Epithelial cell of esophagus (primary cell): ENCODE results near the gene SSBP3.

ENCODE experiments used
- DNase-seq: peaks from one replicate; pipeline ENCODE4 v3.0.0; 2010; ENCODE audit warnings: low read depth
- H3K4me3 ChIP-seq: 2 replicates; pipeline ENCODE4 v1.5.1; 2011; ENCODE audit warnings: mild to moderate bottlenecking, low read length, control low read depth
- TF ChIP-seq, protein P1 (sequence below): IDR thresholded peaks from 2 replicates; pipeline ENCODE4 v1.5.1; 2011; ENCODE audit warnings: low read depth, mild to moderate bottlenecking, low read length, control low read depth, inconsistent platforms; ENCODE audit not compliant: insufficient read depth; ENCODE audit errors: missing control alignments

SSBP3 gene

DNA sequence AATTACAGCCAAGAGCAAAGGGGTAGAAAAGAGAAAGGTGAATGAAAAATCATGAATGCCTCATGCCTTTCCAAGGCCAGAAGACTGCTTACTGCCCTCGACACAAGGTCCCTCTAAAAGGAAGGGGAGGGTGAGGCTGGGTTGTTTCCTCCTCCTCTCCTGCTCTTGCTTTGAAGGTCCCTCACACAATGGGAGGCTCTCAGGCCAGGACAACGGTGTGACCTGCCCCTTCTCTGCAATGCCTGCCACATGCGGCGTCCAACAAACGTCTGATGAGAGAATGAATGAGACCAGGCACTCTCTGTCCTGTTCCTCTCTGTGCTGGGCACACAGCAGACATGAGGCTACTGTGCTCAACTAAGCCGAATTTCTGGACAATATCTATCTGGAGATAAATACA, 51.3 kb downstream of the SSBP3 start:
- DNase-seq = no peak
- no peak overlapping the region for H3K4me3 ChIP-seq
- TF ChIP-seq, protein P1, sequence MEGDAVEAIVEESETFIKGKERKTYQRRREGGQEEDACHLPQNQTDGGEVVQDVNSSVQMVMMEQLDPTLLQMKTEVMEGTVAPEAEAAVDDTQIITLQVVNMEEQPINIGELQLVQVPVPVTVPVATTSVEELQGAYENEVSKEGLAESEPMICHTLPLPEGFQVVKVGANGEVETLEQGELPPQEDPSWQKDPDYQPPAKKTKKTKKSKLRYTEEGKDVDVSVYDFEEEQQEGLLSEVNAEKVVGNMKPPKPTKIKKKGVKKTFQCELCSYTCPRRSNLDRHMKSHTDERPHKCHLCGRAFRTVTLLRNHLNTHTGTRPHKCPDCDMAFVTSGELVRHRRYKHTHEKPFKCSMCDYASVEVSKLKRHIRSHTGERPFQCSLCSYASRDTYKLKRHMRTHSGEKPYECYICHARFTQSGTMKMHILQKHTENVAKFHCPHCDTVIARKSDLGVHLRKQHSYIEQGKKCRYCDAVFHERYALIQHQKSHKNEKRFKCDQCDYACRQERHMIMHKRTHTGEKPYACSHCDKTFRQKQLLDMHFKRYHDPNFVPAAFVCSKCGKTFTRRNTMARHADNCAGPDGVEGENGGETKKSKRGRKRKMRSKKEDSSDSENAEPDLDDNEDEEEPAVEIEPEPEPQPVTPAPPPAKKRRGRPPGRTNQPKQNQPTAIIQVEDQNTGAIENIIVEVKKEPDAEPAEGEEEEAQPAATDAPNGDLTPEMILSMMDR = no peak

DNA sequence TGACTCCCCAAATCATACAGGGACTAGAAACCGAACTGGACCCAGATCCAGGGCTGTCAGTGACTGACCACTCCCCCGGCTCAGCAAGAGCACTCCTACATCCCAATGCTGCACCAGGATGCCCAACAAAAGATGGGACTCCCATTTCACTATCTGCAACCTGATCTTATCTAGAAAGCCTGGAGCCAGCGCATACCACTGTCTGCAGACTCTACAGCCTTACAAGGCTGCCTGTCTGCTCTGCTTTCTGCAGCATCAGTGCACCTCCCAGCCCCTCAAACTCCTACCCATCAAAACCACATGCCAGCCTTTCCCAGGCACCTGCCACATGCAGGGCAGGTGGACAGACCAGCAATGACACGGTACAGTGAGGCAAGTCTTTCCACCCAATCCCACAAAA, 52.2 kb downstream of the SSBP3 start:
- no peak overlapping the region for H3K4me3 ChIP-seq
- no peak for DNase-seq
- TF ChIP-seq, protein P1 = no peak

DNA sequence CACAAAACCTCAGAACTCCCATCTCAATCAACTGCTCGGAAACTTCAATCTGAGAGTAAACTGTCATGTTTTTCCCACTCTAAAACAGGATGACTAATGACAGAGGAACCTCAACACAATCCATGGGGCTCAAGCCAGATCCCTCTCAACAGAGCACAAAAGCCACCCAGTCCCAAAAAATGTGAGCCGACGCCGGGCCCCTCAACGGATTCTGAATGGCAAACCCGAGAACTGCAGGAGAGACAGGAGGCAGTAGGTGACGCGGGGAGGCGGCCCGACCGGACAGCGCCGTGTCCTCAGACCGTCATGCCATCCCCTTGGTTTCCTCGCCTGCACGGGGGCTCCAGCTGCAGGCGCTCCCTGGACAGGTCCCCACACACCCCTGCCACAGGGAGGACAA, 53.4 kb downstream of the SSBP3 start:
- H3K4me3 ChIP-seq = no peak overlapping the region
- TF ChIP-seq, protein P1 = no peak
- DNase-seq = no peak

DNA sequence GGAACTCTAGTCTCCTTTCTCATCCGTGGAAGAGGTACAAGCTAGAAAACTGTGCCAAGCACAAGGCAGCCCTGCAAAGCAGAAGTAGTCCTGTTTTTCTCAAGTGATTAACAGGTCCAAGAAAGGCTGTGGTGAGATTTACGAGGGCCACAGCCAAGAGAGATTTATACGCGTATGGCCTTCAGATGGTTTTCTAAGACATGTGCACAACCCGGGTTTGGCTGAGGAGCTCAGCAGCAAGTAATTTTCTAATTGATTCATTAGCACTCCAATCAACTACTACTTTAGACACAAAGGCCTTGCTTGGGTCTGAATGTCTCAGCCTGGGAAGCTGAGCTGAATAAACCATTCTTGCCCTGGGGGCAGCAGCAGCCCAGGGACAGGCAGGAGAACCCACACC, 55.8 kb downstream of the SSBP3 start:
- DNase-seq = no peak
- H3K4me3 ChIP-seq = no peak overlapping the region
- TF ChIP-seq, protein P1 = no peak

DNA sequence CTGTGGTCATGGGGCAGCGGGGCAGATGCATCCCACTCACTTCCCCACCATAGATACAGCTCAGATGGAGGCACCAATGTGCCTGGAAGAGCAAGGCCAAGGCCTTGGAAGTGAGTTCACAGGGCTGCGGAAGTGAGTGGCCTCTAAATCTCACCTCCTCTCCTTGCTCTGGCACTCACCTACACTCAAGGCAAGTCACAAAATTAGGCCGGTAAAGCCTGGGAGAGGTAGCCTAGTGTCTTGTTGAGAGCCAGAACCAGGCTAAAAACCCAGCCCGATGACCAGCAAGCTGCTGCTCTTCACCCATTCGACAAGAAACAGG, 57.5 kb downstream of the SSBP3 start:
- no peak for DNase-seq
- TF ChIP-seq, protein P1 = no peak
- H3K4me3 ChIP-seq = no peak overlapping the region

DNA sequence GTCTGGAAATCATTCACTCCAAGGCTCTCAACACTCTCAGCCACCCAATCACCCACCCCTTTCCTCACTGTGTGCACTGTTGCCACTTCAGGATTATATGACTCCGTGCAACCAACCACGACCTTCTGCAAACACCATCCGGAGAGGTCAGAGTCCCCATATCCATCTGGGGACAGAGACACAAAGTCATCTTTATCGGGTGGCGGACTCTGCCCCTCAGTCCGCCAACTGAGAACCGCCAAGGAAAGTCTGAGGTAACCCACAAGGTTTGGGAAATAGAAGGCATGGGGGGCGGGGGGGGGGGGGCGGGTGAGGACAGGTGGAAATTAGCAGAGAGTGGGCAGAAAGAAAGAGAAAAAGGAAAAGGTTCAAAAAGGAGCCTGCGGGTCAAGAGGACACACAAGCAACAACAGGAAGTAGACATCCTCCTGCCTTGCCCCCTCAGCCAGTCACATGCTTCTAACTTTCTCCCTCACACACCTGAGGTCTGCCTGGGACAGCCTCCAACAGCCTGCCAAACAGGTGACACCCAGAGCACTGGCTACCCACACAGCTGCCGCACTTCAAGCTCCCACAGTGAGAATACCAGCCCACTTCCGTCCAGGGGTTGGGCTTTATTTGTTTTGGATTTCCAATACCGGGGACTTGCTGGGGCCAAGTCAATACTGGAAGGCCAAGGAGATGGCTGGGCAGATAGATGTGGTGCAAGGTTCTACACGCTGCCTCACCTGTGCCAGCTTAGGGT, 58.1 kb downstream of the SSBP3 start:
- H3K4me3 ChIP-seq = no peak overlapping the region
- no peak for DNase-seq
- TF ChIP-seq, protein P1 = no peak
